GM12865 (cell line): Measurements from ENCODE around the gene ITGA3.
A peak's percentile ranks its signal among the peaks of the same experiment; 100 is the strongest.

Experiments
- DNase-seq: peaks from one replicate; pipeline ENCODE4 v3.0.0; 2010; ENCODE audit warnings: low read depth
- H3K4me3 ChIP-seq: 2 replicates; pipeline ENCODE4 v1.5.1; 2011; ENCODE audit warnings: mild to moderate bottlenecking, low read depth, low read length, control low read depth
- TF ChIP-seq, protein P1 (sequence below): IDR thresholded peaks from 2 replicates; pipeline ENCODE4 v1.5.1; 2011; ENCODE audit warnings: low read length, control low read depth, low read depth, inconsistent platforms; ENCODE audit not compliant: insufficient read depth; ENCODE audit errors: missing control alignments

Gene ITGA3

GRCh38 chr17:50087246-50087911, 31.5 kb downstream of the ITGA3 start:
- DNase-seq, result peak; percentile 74
- H3K4me3 ChIP-seq, result no peak overlapping the region
- TF ChIP-seq, protein P1, sequence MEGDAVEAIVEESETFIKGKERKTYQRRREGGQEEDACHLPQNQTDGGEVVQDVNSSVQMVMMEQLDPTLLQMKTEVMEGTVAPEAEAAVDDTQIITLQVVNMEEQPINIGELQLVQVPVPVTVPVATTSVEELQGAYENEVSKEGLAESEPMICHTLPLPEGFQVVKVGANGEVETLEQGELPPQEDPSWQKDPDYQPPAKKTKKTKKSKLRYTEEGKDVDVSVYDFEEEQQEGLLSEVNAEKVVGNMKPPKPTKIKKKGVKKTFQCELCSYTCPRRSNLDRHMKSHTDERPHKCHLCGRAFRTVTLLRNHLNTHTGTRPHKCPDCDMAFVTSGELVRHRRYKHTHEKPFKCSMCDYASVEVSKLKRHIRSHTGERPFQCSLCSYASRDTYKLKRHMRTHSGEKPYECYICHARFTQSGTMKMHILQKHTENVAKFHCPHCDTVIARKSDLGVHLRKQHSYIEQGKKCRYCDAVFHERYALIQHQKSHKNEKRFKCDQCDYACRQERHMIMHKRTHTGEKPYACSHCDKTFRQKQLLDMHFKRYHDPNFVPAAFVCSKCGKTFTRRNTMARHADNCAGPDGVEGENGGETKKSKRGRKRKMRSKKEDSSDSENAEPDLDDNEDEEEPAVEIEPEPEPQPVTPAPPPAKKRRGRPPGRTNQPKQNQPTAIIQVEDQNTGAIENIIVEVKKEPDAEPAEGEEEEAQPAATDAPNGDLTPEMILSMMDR, result peak; percentile 98

GRCh38 chr17:50087912-50088405, 32.0 kb downstream of the ITGA3 start:
- no peak for DNase-seq
- no peak overlapping the region for H3K4me3 ChIP-seq
- TF ChIP-seq, protein P1, result no peak

- no peak for DNase-seq
- H3K4me3 ChIP-seq, result no peak overlapping the region
- TF ChIP-seq, protein P1, result no peak
These were observed 33.3 kb downstream of the ITGA3 start for GRCh38 chr17:50088952-50089825.

- TF ChIP-seq, protein P1, result no peak
These were observed 34.2 kb downstream of the ITGA3 start for GRCh38 chr17:50090071-50090470.

GRCh38 chr17:50090971-50091917, 35.3 kb downstream of the ITGA3 start:
- TF ChIP-seq, protein P1, result no peak
- no peak for DNase-seq
- no peak overlapping the region for H3K4me3 ChIP-seq

More at GRCh38 chr17:50090071-50090470, 34.2 kb downstream of the ITGA3 start:
- H3K4me3 ChIP-seq, result no peak overlapping the region
- no peak for DNase-seq

DNA sequence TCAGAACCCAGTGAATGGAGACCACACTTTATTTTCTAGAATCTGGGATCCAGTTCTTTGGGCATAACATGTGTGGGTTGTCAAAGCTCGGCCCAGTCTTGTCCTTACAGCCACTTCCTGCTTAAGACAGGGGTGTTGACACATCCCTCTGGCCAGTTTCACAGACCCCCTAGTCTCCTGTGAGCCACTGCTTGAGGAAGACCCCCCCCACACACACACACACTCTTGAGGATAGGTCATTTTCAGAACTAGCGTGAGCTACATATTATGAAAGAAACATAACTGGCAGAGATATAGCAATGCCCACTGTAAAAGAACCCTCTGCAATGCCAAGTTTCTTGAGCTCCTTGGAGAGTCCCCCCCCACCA, 36.0 kb downstream of the ITGA3 start:
- TF ChIP-seq, protein P1, result no peak
- H3K4me3 ChIP-seq, result no peak overlapping the region
- DNase-seq, result no peak
